GM13976 (cell line): Measurements from ENCODE around the gene DDX50.
"Not testable (repeated sequence)": the region's sequence is repeated elsewhere in the genome, so short reads cannot be mapped to it uniquely, and the experiment has no call there.

ENCODE experiments used
- DNase-seq: peaks from one replicate; pipeline ENCODE4 v3.0.0; 2012; ENCODE audit warnings: low spot score
- in situ Hi-C: fragments of 300-500 bp; cut with MboI; formaldehyde crosslinking; loops from one replicate; pipeline ENCODE4 v1.12.0; 2022; ENCODE audit warnings: low sequenced_read_pairs, mixed read lengths, inconsistent platforms; ENCODE audit not compliant: unreplicated experiment
- TF ChIP-seq, protein P1 (sequence below): IDR thresholded peaks from 2 replicates; pipeline ENCODE4 v1.5.1; 2012; ENCODE audit warnings: borderline replicate concordance, mild to moderate bottlenecking; ENCODE audit not compliant: insufficient read depth; ENCODE audit errors: extremely low read depth, missing control alignments, control extremely low read depth

DDX50 gene, protein sequence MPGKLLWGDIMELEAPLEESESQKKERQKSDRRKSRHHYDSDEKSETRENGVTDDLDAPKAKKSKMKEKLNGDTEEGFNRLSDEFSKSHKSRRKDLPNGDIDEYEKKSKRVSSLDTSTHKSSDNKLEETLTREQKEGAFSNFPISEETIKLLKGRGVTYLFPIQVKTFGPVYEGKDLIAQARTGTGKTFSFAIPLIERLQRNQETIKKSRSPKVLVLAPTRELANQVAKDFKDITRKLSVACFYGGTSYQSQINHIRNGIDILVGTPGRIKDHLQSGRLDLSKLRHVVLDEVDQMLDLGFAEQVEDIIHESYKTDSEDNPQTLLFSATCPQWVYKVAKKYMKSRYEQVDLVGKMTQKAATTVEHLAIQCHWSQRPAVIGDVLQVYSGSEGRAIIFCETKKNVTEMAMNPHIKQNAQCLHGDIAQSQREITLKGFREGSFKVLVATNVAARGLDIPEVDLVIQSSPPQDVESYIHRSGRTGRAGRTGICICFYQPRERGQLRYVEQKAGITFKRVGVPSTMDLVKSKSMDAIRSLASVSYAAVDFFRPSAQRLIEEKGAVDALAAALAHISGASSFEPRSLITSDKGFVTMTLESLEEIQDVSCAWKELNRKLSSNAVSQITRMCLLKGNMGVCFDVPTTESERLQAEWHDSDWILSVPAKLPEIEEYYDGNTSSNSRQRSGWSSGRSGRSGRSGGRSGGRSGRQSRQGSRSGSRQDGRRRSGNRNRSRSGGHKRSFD

GRCh38 chr10:68901105-68901927, at the start of gene DDX50:
Gene DDX50, plus strand, starts transcription at chr10:68901315. Its CDS starts 70 bp downstream, at chr10:68901385.
- TF ChIP-seq, protein P1, sequence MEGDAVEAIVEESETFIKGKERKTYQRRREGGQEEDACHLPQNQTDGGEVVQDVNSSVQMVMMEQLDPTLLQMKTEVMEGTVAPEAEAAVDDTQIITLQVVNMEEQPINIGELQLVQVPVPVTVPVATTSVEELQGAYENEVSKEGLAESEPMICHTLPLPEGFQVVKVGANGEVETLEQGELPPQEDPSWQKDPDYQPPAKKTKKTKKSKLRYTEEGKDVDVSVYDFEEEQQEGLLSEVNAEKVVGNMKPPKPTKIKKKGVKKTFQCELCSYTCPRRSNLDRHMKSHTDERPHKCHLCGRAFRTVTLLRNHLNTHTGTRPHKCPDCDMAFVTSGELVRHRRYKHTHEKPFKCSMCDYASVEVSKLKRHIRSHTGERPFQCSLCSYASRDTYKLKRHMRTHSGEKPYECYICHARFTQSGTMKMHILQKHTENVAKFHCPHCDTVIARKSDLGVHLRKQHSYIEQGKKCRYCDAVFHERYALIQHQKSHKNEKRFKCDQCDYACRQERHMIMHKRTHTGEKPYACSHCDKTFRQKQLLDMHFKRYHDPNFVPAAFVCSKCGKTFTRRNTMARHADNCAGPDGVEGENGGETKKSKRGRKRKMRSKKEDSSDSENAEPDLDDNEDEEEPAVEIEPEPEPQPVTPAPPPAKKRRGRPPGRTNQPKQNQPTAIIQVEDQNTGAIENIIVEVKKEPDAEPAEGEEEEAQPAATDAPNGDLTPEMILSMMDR = no peak
- in situ Hi-C loops = no loop called here
- peak; percentile 94 for DNase-seq

- no peak for DNase-seq
- in situ Hi-C loops = no loop called here
- TF ChIP-seq, protein P1 = no peak
These were observed 44.8 kb upstream of the DDX50 start for GRCh38 chr10:68856352-68856751.

- no peak for DNase-seq
- TF ChIP-seq, protein P1 = no peak
- in situ Hi-C loops = no loop called here
These were observed 44.1 kb upstream of the DDX50 start for GRCh38 chr10:68857005-68857404.

DNA sequence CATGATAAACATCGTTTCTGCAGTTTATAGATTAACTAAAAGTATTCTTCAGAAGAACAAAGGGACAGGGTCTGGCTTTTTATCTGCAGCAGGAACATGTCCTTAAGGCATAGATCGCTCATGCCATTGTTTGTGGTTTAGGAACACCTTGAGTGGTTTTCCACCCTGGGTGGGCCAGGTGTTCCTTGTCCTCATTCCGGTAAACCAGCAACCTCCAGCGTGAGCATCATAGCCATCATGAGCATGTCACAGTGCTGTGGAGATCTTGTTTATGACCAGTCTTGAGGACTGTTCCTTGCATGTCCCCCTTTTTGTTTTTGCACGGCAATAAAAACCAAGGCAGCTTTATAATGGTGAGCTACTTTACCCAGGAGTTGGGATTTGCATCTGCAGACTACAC, 39.9 kb upstream of the DDX50 start:
- TF ChIP-seq, protein P1 = no peak
- in situ Hi-C loops = no loop called here
- DNase-seq = no peak

GRCh38 chr10:68864611-68865010, 36.5 kb upstream of the DDX50 start:
- in situ Hi-C loops = no loop called here
- DNase-seq = no peak
- TF ChIP-seq, protein P1 = no peak

- in situ Hi-C loops, DNase-seq: not testable (repeated sequence)
These were observed 32.9 kb upstream of the DDX50 start for GRCh38 chr10:68868173-68868572.
